Sciatic nerve (tissue), 2 donors: ENCODE data around the gene MED28. TPM values are rescaled to one million over a fixed set of nuclear protein-coding genes. Genes with fewer than 3 reads are reported as not detected.
"Not testable (repeated sequence)": the region's sequence is repeated elsewhere in the genome, so short reads cannot be mapped to it uniquely, and the experiment has no call there.

ENCODE experiments used
- ATAC-seq: fragments of 200-7000 bp; cut with Tn5 transposase; one replicate; pipeline ENCODE4 v1.9.1; 2020; ENCODE audit warnings: mild to moderate bottlenecking, moderate library complexity
- DNase-seq: peaks from one replicate; pipeline ENCODE4 v3.0.0-alpha.2; 2020; ENCODE audit warnings: low spot score
- intact Hi-C: fragments of 100-400 bp; cut with DNase I; formaldehyde crosslinking; loops from one replicate; pipeline ENCODE4 v1.14.2; 2022
- total RNA-seq: library from RNA; stranded (reverse); fragmentation: NEBNext Ultra II Directional; extraction: Animal tissue kit (Norgen Biotek cat#: 25700); gene quantifications from one replicate; pipeline ENCODE4 v1.2.1, GENCODE V29; 2021
- donor health status: DM: no; HTN: no; CAD: no.
- donor health status: DM: no; HTN: no; CAD: no.

The MED28 gene, protein sequence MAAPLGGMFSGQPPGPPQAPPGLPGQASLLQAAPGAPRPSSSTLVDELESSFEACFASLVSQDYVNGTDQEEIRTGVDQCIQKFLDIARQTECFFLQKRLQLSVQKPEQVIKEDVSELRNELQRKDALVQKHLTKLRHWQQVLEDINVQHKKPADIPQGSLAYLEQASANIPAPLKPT
- total RNA-seq, result 48.4 TPM

DNA sequence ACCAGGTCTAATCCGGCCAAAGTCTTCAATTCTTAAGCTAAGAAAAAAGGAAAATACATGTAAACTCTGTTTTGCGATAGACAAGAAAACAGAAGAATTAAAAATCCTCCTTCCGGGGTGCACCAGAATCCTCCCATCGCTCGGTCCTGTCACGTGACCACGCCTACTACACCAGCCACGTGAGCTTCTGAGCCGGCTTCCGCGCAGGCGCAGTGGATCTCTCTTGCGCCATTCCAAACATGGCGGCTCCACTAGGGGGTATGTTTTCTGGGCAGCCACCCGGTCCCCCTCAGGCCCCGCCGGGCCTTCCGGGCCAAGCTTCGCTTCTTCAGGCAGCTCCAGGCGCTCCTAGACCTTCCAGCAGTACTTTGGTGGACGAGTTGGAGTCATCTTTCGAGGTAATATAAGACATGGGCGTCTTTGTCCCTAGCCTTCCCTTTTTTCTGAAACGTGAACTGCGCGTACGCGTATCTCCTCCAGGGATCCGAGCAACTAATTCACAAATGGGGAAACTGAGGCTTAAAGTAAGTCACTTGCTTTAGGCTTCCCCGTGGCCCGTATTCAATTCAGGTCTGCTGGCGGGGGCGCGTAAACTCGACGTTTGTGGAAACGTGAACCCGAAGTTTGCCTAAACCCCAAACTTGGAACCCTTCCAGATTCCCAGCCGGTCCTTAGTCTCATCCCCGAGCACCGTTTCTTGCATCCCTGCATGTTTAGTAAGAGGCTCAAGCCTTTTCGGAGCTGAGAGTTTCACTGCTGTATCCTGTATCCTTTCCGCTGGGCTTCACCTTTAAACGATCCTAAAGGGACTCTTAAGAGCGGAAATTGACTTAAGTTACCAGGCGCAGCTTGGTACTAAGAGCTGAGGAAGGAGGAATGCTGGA is at the start of gene MED28:
MED28 (plus strand) TSS at position 226 of the 884 bp plus-strand sequence; CDS start at position 240, 14 bp downstream.
- ATAC-seq (peak; percentile 99), DNase-seq (peak; percentile 98)
- intact Hi-C loops, result no loop called here

DNA sequence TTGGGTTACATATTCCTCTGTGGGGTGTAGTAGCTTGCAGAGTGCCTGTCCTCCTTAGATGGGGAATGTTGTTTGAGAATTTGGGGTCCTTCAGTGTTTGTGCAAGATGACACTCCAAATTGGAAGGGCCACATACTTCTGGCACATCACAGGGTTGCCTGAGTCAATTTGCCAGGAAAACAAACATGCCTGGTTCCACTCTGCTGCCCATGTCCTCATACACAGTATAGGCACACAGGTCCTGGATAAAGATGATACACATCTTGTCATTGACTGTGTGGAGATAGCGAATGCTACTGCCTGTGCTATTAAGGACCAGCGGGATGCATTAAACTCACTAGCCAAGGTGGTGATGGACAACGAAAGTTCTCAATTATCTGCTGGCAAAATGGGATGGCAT is 48.6 kb upstream of the MED28 start:
- no peak for DNase-seq
- ATAC-seq, result no peak
- intact Hi-C loops, result no loop called here

DNA sequence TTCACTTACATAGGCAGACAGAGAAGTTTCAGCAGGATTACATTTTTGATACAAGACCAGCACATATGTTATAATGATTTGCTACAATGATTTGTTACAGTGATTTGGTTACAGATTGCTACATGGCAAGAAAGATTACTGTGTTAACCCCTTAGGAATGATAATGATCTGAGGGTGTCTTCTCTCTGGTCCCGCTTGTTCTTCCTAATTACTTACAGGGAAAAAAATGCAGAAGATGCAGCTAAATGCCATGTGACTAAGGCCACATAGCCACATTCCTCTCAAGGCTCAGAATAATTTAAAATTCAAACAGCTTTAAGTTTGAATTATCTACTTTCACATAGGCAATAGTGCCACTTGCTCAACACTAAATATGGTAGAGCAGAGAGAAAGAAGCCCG is 47.2 kb upstream of the MED28 start:
- intact Hi-C loops, result no loop called here
- DNase-seq, result no peak
- no peak for ATAC-seq

DNA sequence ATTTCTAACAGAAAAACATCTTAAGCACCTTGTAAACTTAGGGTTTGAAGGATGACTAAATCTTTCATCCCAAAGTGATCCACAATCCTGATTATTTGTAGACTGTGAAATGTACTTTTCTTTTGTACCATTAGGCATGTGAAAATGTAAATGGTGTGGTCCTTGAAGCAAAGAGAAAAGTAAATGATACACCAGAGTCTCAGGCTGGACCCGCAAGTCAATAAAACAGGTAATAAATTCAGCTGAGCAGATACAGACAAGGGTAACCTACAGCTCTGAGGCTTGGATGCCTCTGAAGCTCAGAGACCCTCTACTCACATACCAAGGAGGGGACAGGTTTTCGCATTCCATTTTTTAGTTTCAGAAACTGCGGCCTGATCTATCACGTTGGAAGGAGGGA is 40.2 kb upstream of the MED28 start:
- ATAC-seq (no peak), DNase-seq (no peak)
- intact Hi-C loops, result no loop called here

DNA sequence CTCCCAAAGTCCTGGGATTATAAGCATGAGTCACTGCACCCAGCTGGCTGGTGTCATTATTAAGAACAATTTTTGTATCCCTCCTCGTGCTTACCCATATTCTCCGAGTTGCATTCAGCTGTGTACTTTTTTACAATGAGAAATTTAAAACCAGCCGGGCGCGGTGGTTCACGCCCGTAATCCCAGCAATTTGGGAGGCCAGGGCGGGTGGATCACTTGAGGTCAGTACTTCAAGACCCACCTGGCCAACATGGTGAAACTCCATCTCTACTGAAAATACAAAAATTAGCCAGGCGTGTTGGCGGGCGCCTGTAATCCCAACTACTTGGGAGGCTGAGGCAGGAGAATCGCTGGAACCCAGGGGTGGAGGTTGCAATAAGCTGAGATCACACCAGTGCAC is 39.3 kb upstream of the MED28 start:
- ATAC-seq, intact Hi-C loops, DNase-seq: not testable (repeated sequence)

DNA sequence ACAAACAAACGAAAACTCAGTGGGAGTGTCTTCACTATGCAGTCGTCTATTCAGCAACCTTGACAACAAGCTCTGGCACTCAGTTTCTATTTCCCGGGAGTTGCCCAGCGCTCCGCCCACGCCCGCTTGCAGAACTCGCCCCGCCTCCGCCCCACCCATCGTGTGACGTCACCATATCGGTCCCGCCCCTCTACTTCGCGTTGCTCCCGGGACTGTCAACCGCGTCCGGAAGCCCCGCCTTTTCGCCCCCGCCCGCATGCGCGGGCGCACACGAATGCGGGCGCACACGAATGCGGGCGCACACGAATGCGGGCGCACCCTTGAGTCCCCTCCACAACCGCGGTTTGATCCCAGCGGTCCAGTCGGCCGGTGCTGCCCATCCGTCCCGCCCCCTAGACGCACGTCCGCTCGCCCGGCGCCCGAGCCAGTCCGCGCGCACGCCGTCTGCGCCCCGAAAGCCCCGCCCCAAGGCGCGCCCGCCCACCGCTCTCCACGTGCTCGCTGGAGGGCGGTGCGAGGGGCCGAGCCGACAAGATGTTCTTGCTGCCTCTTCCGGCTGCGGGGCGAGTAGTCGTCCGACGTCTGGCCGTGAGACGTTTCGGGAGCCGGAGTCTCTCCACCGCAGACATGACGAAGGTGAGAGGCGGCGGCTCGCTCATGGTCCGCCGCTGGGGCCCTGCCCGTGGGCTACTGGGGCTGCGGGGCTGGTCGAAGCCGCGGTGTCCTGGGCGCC is 37.3 kb upstream of the MED28 start, which contains the start of gene LAP3:
LAP3 (plus strand) TSS at position 267 of the 733 bp plus-strand sequence; CDS start at position 535, 268 bp downstream.
- peak; percentile 98 for ATAC-seq
- peak; percentile 100 for DNase-seq
- intact Hi-C loops, result no loop called here

DNA sequence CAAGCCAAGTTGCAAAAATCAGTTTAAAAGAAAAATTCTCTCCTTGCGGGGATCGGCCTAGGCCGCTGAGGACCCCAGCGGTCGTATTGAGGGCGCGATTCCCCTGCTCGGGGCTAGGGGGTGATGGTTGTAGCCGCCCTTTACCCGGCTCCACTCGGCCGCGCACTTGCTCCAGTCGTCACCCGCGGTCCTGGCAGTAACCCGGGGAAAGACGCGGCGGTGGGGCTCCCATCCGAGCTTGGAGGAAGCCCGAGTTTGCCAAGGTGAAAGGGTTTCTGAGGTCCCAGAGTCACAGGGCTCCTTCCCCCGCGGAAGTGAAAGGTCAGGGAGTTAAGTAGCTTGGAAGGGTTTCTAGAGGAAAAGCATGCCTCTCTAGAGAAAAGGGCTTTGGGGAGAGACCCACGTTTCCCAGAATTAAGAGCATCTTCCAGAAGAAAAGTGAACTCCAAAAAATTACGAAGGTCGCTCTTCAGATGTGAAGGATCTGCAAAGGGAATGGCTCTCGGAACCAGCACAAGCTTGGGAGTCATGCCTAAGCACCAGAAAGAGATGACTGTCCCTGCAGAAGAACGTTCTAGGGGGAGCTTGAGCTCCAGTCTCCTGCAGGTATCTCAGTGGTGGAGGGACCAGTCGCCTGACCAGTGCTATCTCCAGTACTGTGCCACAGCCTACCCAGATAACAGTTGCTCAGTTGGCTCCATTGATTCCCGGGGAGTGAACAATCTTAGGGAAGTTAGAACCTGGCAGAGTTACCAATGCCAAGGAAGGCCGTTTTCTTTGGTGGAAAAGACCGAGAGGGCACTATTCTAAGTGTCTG is 36.6 kb upstream of the MED28 start:
- intact Hi-C loops, result no loop called here
- DNase-seq, result peak; percentile 75
- peak; percentile 25 for ATAC-seq

DNA sequence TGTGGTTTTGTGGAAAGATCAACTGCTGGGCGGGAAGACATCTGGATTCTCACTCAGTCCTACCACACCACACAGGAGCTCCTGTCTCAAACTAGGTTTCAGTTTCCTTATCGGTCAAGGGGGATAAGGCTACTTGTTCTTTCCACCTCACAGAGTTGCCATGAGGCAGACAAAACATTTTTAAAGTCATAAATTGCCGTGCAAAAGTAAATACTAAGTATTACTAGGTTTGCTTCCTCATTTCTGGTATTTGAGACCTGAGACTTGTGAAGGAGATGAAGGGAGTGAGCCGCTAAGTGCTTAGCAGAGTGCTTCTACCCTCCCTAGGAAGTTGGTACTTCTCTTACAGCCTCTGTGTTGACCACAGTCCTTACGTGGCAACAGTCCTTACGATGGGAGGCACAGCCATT is 36.0 kb upstream of the MED28 start:
- DNase-seq (no peak), ATAC-seq (no peak)
- intact Hi-C loops, result no loop called here

DNA sequence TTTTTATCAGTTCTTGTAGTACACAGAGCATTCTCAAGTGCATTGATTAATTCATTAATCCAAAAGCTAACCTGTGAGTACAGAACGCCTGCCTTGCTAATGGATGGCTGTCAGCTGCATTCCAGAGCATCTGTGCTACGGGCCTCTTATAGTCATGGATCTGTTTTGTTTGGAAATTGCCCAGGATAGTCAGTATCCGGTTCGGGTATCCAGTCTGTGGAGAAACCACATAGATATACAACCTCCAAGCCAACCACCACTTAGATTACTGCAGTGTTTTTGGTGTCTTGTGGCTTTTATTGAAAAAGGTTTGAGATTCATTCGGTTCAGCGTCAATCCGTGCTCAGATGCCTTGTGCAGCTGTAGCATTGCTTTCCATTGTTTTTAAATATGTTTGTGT is 33.5 kb upstream of the MED28 start:
- intact Hi-C loops, result no loop called here
- no peak for DNase-seq
- ATAC-seq, result no peak

DNA sequence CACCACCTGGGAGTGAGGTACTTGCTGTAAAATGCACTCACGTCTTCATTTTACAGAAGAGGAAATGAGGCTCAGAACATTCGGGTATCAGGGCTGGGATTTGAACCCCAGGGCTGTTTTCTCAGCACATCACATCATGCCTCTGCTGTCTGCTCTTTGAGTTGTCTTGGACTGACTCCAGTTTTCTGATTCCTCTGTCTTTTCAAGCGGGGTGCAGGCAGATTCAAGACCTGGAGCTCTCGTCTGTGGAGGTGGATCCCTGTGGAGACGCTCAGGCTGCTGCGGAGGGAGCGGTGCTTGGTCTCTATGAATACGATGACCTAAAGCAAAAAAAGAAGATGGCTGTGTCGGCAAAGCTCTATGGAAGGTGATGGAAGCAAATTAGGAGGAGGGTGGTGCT is 31.2 kb upstream of the MED28 start:
- ATAC-seq, result no peak
- no peak for DNase-seq
- intact Hi-C loops, result no loop called here

DNA sequence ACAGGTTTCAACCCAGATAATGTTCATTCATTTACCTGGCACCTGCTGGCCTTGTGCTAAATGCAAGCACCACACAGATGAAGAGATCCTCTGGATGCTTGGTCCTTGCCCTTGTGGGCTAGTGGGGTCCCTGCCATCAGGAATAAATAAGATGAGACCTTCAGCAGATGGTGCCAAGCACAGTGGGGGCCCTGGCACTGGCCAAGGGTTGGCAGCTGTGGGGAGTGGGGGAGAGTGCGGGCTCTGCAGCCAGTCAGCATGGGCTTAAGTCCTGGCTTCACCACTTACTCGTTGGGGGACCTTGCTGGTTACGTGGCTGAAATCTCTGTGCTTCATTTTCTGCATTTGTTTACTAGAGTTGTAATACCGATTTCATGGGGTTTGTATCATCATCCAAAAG is 30.5 kb upstream of the MED28 start:
- DNase-seq (no peak), ATAC-seq (no peak)
- intact Hi-C loops, result no loop called here

DNA sequence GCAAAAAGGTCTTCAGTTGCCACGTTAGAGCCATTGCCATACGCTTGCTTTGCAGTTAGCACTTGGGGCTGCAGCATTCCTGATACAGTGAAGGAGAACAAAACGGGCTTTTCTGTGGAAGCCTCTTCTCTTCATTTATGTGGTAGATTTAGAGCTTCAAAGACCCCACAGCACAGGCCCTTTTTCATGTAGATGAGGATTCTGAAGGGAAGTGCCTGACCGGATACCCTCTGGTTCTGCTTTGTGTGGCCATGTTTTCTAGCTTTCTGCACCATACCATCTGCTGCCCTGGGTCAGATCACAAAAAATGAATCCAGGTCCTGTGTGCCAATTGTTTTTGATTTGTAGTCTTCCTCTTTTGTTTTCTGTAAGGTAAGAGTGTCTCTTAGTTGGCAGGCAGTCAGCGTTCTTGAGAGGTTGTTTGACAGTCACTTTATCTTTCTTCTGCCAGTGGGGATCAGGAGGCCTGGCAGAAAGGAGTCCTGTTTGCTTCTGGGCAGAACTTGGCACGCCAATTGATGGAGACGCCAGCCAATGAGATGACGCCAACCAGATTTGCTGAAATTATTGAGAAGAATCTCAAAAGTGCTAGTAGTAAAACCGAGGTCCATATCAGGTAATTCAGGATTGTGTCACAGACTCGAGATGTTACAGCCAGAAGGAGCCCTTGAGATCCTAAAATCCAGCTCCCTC is 29.8 kb upstream of the MED28 start:
- ATAC-seq (no peak), DNase-seq (no peak)
- intact Hi-C loops, result no loop called here

DNA sequence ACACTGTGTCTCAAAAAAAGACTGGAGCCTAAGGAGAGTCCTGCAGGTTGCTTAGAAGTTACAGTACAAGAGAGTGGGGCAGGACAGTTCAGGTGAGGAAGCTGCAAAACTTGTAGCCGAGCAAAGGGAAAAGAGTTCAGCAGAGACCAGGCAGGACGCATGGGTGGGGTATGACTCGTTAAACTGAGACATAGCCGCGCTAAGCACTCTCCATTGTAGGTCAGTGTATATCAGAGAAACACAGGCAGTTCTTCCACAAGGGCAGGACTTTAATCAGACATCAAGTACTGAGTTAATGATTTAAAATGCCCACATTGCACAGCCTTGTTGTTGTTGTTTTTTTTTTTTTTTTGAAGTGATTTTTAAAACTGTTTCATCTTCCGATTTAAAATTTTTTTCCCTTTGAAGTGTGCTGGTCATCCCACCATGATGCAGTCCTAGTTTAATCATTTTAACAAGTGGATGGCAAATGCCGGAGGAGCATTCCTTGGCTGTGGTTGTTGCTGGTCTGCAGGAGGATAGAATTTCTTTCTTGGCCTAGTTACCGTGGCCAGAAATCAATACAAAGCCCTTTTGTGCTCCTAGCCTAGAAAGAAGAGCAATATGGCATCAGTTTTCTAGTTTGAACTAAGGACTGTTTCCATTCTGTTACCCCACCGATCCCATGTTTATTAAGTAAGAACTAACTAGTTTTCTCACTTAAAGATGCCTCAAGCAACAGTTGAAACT is 27.2 kb upstream of the MED28 start:
- no peak for ATAC-seq
- no peak for DNase-seq
- intact Hi-C loops, result no loop called here

DNA sequence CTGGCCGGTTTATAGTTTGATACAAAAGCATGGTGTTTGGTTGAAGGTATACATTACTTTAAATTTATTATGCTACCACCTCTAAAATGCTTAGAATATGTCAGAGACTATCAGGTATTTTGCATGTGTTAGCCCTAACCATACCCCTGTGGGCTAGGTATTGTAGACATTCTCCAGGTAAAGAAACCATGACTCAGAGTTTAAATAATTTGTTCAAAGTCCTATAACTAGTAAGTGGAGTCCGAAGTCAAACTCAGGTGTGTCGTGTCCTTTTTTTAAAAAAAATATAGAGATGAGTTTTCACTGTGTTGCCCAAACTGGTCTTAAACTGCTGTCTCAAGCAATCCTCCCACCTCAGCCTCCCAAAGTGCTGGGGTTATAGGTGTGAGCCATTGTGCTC is 25.1 kb upstream of the MED28 start:
- no peak for ATAC-seq
- DNase-seq, result no peak
- intact Hi-C loops, result no loop called here

DNA sequence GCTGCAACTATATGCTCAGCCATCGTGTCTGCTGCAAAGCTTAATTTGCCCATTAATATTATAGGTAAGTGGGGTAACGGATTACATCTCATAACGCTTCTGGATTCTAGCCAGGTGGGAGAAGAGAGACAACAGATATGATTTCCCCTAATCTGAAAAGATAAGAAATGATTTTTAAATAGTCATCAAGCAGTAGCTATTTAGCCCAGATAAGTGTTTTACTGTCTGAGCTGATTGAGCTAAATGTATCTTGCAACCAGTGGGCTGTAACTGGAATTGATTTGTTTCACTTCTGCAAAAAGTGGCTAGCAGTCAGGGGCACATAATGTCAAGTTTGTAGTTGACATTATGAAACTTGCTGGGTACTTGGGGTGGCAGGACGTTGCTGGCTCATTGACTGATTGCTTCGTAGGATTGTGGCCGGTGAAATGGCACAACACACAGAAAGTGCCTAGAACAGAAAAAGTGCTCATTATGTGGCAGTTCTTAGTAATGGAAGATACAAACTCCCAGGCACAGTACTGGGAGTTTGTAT is 18.9 kb upstream of the MED28 start:
- ATAC-seq, result peak; percentile 39
- intact Hi-C loops, result no loop called here
- no peak for DNase-seq

DNA sequence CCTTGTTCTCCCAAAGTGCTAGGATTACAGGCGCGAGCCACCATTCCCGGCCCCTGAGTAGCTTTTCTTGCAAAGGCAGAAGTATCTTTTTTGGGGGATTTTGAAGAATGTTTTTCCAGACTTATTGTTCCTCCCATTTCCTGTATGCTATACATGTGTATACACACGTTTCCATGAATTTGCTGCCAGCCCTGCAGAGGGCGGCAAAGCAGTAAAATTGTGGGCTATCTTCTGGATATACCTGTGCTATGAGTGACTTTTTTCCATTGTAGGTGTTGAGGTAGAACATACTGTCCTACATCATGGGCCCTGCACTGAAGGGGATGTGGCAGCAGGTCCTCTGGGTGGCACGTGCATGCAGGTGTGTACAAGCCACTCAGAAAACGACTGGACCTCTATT is 16.9 kb upstream of the MED28 start:
- ATAC-seq, result no peak
- DNase-seq, result no peak
- intact Hi-C loops, result no loop called here

DNA sequence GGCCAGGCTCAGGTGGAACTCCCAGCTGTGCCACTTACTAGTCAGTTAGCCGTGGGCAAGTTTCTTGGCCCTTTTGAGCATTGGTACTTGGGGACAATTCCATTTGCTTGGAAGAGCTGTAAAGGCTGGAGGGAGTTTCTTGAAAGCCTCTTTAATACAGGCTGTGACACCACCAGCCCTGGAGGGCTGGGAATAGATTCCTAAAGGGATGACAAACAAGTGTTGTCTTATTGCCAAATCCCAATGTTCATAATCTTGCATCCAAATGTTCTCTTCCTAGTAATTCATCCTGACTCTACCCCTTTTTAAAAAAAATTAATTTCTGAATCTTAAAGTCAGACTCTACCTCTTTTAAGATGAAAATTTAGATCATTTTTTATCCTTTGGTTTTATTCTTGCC is 14.6 kb upstream of the MED28 start:
- DNase-seq (no peak), ATAC-seq (no peak)
- intact Hi-C loops, result no loop called here

DNA sequence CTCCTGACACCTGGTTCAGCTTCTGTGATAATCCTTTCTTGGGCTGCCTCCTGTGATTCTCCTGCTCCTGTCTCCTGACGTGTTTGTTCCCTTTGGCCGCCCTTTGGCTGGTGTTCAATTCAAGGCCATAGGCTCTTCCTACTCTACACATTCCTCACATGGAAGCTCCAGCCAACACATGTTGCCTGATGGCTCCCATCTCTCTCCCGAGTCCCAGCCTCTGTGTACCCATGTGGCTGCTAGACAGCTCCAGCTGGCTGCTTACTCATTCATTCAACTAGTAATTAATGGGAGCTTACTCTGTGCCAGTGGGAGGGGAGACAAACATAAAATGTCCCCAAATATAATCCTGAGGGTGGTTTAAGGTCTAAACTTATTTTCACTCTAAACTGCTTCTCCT is 9.2 kb upstream of the MED28 start:
- no peak for ATAC-seq
- intact Hi-C loops, result no loop called here
- no peak for DNase-seq
